ENCODE measurements around the gene TGM1. TPM values are rescaled to one million over a fixed set of nuclear protein-coding genes. Genes with fewer than 3 reads are reported as not detected.

TGM1 gene
- total and polyA plus RNA-seq, 4 donors: 0.52 to 5.7 (median 1.1) TPM

GRCh38 chr14:24307575-24308341 lies 44.8 kb upstream of the TGM1 start, which contains the start of gene CIDEB:
Gene CIDEB, minus strand, starts transcription at chr14:24307977. Its CDS starts 119 bp downstream, at chr14:24307858.
- WGBS, 2 donors: 55 to 59% methylated on average over 6 of the region's 6 CpGs
- Histone ChIP-seq H3K4me3 (ENCODE audit: low read length in 2 of 2) (no peak within 1 kb of the TSS), H3K4me1 (ENCODE audit: control insufficient read depth in 1 of 2, insufficient read depth in 2 of 2, low read length in 2 of 2) (no peaks in the 10 kb centered on the region), H3K36me3 (ENCODE audit: control insufficient read depth in 1 of 2, insufficient read depth in 2 of 2, low read length in 1 of 2) (peaks cover 0 to 16% of the 10 kb centered on the region in 2 donors), H3K27me3 (ENCODE audit: control insufficient read depth in 1 of 2, insufficient read depth in 2 of 2, low read length in 1 of 2) (no peaks in the 10 kb centered on the region), H3K9me3 (ENCODE audit: control insufficient read depth, low read length) (no peaks in the 10 kb centered on the region), H3K27ac (ENCODE audit: low read depth in 1 of 2, low read length in 2 of 2) (no peak within 1 kb of the TSS)
- DNase-seq (peak in 1 of 2 donors; percentile 67), ATAC-seq (ENCODE audit: low FRiP score) (peak; percentile 45)
- intact Hi-C loops (cut with DNase I): no loop called here

- no peak for ATAC-seq (ENCODE audit: low FRiP score)
- Histone ChIP-seq H3K36me3 (ENCODE audit: control insufficient read depth in 1 of 2, insufficient read depth in 2 of 2, low read length in 1 of 2) (peaks cover 0 to 16% of the 10 kb centered on the region in 2 donors), H3K27ac (ENCODE audit: low read depth in 1 of 2, low read length in 2 of 2) (no peak overlapping the region), H3K4me3 (ENCODE audit: low read length in 2 of 2) (no peak overlapping the region), H3K4me1 (ENCODE audit: control insufficient read depth in 1 of 2, insufficient read depth in 2 of 2, low read length in 2 of 2) (no peaks in the 10 kb centered on the region), H3K27me3 (ENCODE audit: control insufficient read depth in 1 of 2, insufficient read depth in 2 of 2, low read length in 1 of 2) (no peaks in the 10 kb centered on the region), H3K9me3 (ENCODE audit: control insufficient read depth, low read length) (no peaks in the 10 kb centered on the region)
- no peak for DNase-seq
- 80 to 82% methylated on average over 11 of the region's 11 CpGs for WGBS, 2 donors
- intact Hi-C loops (cut with DNase I): no loop called here
These were observed 44.2 kb upstream of the TGM1 start for GRCh38 chr14:24307156-24307574.

GRCh38 chr14:24304019-24304387 lies 41.0 kb upstream of the TGM1 start:
- WGBS, 2 donors: 95 to 96% methylated on average over 11 of the region's 11 CpGs

GRCh38 chr14:24300326-24300980 lies 37.5 kb upstream of the TGM1 start:
- no peaks in the 10 kb centered on the region for H3K27me3 ChIP-seq (ENCODE audit: control insufficient read depth in 1 of 2, insufficient read depth in 2 of 2, low read length in 1 of 2)
- WGBS, 2 donors: 30 to 31% methylated on average over 16 of the region's 16 CpGs
- intact Hi-C loops (cut with DNase I): no loop called here
- H3K4me3 ChIP-seq (ENCODE audit: low read length in 2 of 2): peak overlapping the region; percentile 53 to 90
- DNase-seq (no peak), ATAC-seq (ENCODE audit: low FRiP score) (no peak)
- H3K27ac ChIP-seq (ENCODE audit: low read depth in 1 of 2, low read length in 2 of 2): no peak overlapping the region
- peaks cover 0 to 6% of the 10 kb centered on the region in 2 donors for H3K36me3 ChIP-seq (ENCODE audit: control insufficient read depth in 1 of 2, insufficient read depth in 2 of 2, low read length in 1 of 2)
- no peaks in the 10 kb centered on the region for H3K4me1 ChIP-seq (ENCODE audit: control insufficient read depth in 1 of 2, insufficient read depth in 2 of 2, low read length in 2 of 2)
- no peaks in the 10 kb centered on the region for H3K9me3 ChIP-seq (ENCODE audit: control insufficient read depth, low read length)

More at GRCh38 chr14:24304019-24304387, 41.0 kb upstream of the TGM1 start:
- ATAC-seq (ENCODE audit: low FRiP score) (no peak), DNase-seq (no peak)
- H3K4me3 ChIP-seq (ENCODE audit: low read length in 2 of 2): no peak overlapping the region
- no peak overlapping the region for H3K27ac ChIP-seq (ENCODE audit: low read depth in 1 of 2, low read length in 2 of 2)
- intact Hi-C loops (cut with DNase I): no loop called here
- peaks cover 0 to 16% of the 10 kb centered on the region in 2 donors for H3K36me3 ChIP-seq (ENCODE audit: control insufficient read depth in 1 of 2, insufficient read depth in 2 of 2, low read length in 1 of 2)
- H3K9me3 ChIP-seq (ENCODE audit: control insufficient read depth, low read length): no peaks in the 10 kb centered on the region
- no peaks in the 10 kb centered on the region for H3K27me3 ChIP-seq (ENCODE audit: control insufficient read depth in 1 of 2, insufficient read depth in 2 of 2, low read length in 1 of 2)
- no peaks in the 10 kb centered on the region for H3K4me1 ChIP-seq (ENCODE audit: control insufficient read depth in 1 of 2, insufficient read depth in 2 of 2, low read length in 2 of 2)

- Histone ChIP-seq H3K4me1 (ENCODE audit: control insufficient read depth in 1 of 2, insufficient read depth in 2 of 2, low read length in 2 of 2) (no peaks in the 10 kb centered on the region), H3K4me3 (ENCODE audit: low read length in 2 of 2) (peak within 1 kb of the TSS; percentile 58 to 90), H3K36me3 (ENCODE audit: control insufficient read depth in 1 of 2, insufficient read depth in 2 of 2, low read length in 1 of 2) (peaks cover 0 to 3% of the 10 kb centered on the region in 2 donors), H3K27ac (ENCODE audit: low read depth in 1 of 2, low read length in 2 of 2) (peak within 1 kb of the TSS in 1 of 2 donors; percentile 10), H3K9me3 (ENCODE audit: control insufficient read depth, low read length) (no peaks in the 10 kb centered on the region), H3K27me3 (ENCODE audit: control insufficient read depth in 1 of 2, insufficient read depth in 2 of 2, low read length in 1 of 2) (no peaks in the 10 kb centered on the region)
- intact Hi-C loops (cut with DNase I): loop anchor here in 1 of 2 donors (5.0 kb wide), 1 partner anchor 57 kb away; the partner anchor contains the start of gene TINF2
- 1% methylated on average over 69 to 75 of the region's 75 CpGs for WGBS, 2 donors
- DNase-seq (peak; percentile 93 to 97), ATAC-seq (ENCODE audit: low FRiP score) (peak; percentile 94)
These were observed 36.5 kb upstream of the TGM1 start, which contains the start of the genes DHRS1 and NOP9 for GRCh38 chr14:24299255-24300191. Gene DHRS1, minus strand, starts transcription at chr14:24299780. Its CDS starts 674 bp downstream, at chr14:24299106. Gene NOP9, plus strand, starts transcription at chr14:24299850. Its CDS starts 105 bp downstream, at chr14:24299955.

GRCh38 chr14:24298892-24299254 lies 35.9 kb upstream of the TGM1 start:
- Histone ChIP-seq H3K27ac (ENCODE audit: low read depth in 1 of 2, low read length in 2 of 2) (no peak overlapping the region), H3K36me3 (ENCODE audit: control insufficient read depth in 1 of 2, insufficient read depth in 2 of 2, low read length in 1 of 2) (peaks cover 0 to 3% of the 10 kb centered on the region in 2 donors), H3K4me3 (ENCODE audit: low read length in 2 of 2) (peak overlapping the region; percentile 58 to 90), H3K9me3 (ENCODE audit: control insufficient read depth, low read length) (no peaks in the 10 kb centered on the region), H3K27me3 (ENCODE audit: control insufficient read depth in 1 of 2, insufficient read depth in 2 of 2, low read length in 1 of 2) (no peaks in the 10 kb centered on the region), H3K4me1 (ENCODE audit: control insufficient read depth in 1 of 2, insufficient read depth in 2 of 2, low read length in 2 of 2) (no peaks in the 10 kb centered on the region)
- 50 to 51% methylated on average over 7 of the region's 7 CpGs for whole genome bisulfite sequencing, 2 donors
- DNase-seq (no peak), ATAC-seq (ENCODE audit: low FRiP score) (peak; percentile 4)
- intact Hi-C loops (cut with DNase I): loop anchor here in 1 of 2 donors (5.0 kb wide), 1 partner anchor 57 kb away; the partner anchor contains the start of gene TINF2

GRCh38 chr14:24297190-24297964 lies 34.4 kb upstream of the TGM1 start:
- DNase-seq (no peak), ATAC-seq (ENCODE audit: low FRiP score) (no peak)
- no peaks in the 10 kb centered on the region for H3K9me3 ChIP-seq (ENCODE audit: control insufficient read depth, low read length)
- no peaks in the 10 kb centered on the region for H3K27me3 ChIP-seq (ENCODE audit: control insufficient read depth in 1 of 2, insufficient read depth in 2 of 2, low read length in 1 of 2)
- 54 to 57% methylated on average over 5 of the region's 5 CpGs for WGBS, 2 donors
- no peaks in the 10 kb centered on the region for H3K4me1 ChIP-seq (ENCODE audit: control insufficient read depth in 1 of 2, insufficient read depth in 2 of 2, low read length in 2 of 2)
- no peak overlapping the region for H3K4me3 ChIP-seq (ENCODE audit: low read length in 2 of 2)
- intact Hi-C loops (cut with DNase I): loop anchor here (1.0 to 5.0 kb wide), 2 partner anchors 54 to 55 kb away; partner anchors contain the start of gene TINF2 (in 1 of the 2)
- no peaks in the 10 kb centered on the region for H3K36me3 ChIP-seq (ENCODE audit: control insufficient read depth in 1 of 2, insufficient read depth in 2 of 2, low read length in 1 of 2)
- no peak overlapping the region for H3K27ac ChIP-seq (ENCODE audit: low read depth in 1 of 2, low read length in 2 of 2)

All from aorta (tissue), 5 donors.